Hematopoietic multipotent progenitor cell (in vitro differentiated cells): ENCODE data around the gene PEF1. TPM values are rescaled to one million over a fixed set of nuclear protein-coding genes. Genes with fewer than 3 reads are reported as not detected.

Experiments
- DNase-seq, 3 donors: peaks; one replicate each; pipeline ENCODE4 v3.0.0-alpha.2; 2011 to 2015; ENCODE audit warnings: low read depth in 2 of 3, low spot score in 2 of 3
- total RNA-seq: library from RNA; depleted of rRNA; stranded (reverse); fragments of >200 nt; gene quantifications from one replicate; pipeline ENCODE4 v1.2.3, GENCODE V29; 2012

The PEF1 gene
- total RNA-seq, 1 donor, result 130 TPM

- DNase-seq, result no peak
Measured at GRCh38 chr1:31655756-31656155, 11.1 kb upstream of the PEF1 start.

DNA sequence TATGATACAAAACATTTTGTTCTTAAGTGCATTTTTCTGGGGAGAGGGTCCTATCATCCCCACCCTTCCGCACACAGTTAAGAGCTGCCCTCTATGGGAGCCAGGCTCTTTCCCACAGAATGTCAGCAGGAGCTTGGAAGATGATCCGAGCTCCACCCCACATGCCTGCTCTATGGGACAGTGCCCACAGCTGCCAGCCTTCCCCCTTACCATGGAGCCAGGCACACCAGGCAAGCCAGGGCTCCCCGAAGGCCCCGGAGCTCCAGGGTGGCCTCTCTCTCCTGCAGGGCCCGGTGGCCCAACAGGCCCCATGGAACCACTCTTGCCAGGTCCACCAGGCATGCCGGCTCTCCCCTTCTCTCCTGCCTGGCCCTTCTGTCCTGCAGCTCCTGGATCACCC, 10.4 kb upstream of the PEF1 start:
- no peak for DNase-seq

DNA sequence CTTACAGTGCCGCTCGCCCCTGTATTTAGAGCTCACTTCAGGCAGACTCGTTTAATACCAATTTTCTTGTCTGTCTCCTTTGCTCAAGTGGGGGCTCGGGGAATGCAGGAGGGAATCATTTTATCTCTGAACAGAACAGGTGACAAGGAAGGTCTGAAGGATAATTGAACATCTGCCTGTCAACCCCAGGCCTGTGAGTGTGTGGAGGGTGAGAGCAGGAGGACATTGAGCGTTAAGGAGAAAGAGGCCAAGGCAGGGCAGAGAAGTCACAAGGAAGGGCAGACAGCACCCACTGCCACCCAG, 9.7 kb upstream of the PEF1 start:
- no peak for DNase-seq

DNA sequence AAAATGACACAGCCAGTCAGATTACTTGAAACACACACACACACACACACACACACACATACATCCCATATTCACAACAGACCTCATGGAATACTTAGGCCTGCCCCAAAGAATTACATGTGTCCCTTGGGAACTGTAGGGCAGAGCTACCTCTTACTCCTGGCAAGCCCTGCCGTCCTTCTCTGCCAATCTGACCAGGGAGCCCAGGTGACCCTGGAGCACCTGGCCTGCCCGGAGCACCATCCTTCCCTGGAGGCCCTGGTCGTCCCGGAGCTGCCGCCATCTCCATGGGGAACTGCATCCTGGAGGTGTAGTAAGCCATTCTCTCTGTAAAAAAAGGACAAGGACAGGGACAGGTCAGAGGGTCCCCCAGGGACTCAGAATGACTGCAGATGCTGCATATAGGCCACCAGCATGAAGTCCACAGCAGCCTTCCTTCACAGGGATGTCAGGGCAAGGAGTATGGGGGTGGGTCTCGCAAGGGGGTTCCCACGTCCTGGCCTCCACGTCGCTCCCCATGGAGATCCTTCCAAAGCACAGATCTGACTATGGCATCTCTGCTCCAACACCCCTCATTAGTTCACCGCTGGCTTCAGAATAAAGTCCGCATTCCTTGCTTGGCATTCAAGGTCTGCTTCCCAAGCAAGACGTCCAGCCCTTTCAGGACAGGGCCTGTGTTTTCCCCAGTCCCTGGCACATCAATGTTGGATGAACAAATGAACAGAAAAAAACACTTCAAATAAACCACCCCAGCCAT, 9.2 kb upstream of the PEF1 start:
- no peak for DNase-seq

GRCh38 chr1:31652891-31653499, 8.3 kb upstream of the PEF1 start:
- no peak for DNase-seq

DNA sequence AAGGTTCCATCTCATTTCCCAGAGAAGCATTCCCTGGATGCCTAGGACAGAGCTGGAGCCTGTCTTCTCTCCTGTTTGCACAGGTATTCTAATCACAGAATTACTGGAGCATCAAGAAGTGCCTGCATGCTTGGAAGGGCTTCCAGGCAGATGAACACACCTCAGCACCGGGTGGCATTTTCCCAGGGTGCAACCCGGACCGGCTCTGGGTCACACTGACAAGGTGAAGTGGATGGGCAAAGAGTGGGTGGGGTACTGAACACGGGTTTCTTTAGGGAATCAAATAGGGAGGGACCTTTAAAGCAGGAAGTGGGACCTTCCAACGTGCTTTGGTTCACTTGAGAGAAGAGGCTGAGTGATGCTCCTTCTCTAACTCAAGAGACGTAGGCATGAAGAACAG, 7.1 kb upstream of the PEF1 start:
- no peak for DNase-seq

DNA sequence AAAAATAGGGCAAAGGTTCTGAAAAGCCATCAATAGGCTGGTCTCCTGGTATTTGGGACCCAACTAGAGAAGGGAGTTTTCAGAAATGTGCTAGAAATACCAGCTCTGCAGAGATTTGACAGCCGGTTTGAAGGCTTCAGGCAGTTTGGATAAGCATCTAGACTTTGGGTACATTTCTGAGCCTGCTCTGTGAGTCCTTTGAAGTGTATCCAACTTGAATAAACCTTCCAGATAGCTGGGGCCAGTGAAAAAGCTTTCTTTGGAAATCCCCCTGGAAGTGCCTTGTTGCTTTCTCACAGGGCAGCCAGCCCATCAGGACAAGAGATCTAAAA, 6.4 kb upstream of the PEF1 start:
- DNase-seq, result no peak

DNA sequence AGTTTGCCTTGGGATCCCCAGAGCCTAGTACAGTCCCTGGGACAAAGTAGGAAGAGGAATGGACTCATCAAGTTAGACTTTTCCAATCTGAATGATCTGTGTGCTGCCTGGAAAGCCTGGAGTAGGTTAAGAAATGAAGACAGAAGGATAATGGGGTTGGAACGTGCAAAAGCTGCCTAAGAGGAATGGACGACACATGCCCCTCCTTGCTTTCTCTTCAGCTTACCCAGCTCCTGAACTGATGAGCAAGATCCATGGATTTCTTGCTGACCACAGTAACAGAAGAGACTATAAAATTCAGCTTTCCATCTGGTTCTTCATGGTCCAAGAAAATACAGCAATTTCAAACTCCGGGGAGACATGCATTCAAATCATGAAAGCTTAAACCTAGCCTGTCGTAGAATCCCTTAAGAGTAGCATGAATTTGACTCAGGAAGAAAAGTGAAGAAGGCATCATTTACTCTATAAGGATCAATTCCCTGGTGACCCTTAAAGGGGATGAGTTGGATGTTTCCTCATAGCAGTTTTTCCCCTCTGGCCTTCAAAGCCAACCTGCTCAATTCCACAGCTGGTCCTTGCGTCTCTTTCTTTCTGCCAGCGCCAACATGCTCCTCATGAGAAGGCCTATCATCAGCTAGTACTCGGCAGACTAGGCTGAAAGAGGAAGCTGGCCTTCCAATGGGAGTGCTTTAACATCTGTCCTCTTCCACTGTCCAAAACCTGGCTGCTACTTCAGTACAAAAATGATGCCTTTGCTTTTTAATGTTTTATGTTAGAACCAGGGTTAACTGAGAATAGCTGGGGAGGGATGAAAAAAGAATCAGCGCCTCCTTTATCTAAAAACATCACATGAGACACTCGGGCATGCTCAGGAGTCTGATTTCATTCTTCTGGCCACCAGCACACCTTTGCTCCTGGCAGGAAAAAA, 5.7 kb upstream of the PEF1 start:
- DNase-seq, result no peak

DNA sequence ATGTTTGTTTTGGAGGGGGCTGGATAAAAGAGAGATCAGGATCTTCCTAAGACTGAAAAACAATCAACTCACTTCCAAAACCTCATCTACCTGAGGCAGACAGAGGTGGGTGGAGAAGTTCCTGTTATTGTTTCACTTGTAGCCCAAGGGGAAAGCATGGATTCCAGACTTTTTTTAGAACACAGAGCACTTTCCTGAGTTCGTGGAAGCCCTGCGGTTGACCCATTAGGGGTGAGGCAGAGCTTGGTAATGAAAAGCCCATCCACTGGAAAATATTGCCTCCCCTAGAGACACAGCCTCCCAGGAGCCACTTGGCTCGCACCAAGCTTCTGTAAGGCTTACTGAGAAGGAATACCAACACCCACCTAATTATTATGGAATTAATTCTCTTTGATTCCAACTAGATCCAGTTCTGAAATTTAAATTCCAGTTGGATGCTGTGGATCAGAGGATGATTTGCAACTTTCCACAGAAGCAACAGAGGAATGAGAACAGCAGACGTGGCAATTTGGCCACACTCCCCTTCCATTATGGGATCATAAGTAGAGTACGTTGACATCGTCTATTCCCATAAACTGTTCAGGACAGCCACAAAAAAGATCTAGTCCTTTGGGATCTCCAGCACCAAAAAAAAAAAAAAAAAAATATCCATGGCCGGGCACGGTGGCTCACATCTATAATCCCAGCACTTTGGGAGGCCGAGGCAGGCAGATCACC, 4.1 kb upstream of the PEF1 start:
- DNase-seq, result no peak

DNA sequence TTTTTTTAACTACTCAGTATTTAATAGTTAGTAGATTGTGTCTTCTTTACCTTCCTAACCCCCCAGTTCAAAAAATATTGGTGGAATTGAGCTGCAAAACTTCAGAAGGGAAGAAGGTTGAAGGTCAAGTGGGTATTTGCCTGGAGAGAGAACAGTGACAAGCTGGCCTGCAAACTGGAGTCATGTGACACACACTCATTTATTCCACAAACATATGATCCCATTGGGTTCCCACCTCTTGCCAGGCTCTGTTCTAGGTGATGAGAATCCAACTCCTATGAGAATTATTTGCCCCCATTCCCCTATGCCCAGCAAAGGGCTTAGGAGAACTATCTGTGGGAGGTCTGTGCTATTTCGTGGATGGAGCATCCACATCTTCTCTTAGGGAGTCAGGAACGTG, 3.5 kb upstream of the PEF1 start:
- no peak for DNase-seq

DNA sequence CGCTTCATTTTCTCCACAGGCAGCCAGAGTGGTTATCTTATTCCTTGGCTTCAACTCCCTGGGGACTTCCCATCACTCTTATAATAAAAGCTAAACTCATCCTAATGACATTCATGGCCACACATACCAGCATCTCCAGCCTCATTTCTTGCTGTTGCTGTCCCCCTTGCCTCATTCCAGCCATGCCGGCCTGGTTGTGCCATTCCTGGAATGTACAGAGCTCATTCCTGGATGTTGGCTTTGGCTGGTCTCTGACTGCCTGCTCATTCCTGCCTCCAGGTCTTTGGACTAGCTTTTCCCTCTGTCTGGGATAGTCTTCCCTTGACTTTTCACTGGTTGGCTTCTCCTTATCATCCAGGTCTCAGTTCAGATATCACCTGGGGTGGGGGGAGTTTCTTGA, 2.4 kb upstream of the PEF1 start:
- no peak for DNase-seq

DNA sequence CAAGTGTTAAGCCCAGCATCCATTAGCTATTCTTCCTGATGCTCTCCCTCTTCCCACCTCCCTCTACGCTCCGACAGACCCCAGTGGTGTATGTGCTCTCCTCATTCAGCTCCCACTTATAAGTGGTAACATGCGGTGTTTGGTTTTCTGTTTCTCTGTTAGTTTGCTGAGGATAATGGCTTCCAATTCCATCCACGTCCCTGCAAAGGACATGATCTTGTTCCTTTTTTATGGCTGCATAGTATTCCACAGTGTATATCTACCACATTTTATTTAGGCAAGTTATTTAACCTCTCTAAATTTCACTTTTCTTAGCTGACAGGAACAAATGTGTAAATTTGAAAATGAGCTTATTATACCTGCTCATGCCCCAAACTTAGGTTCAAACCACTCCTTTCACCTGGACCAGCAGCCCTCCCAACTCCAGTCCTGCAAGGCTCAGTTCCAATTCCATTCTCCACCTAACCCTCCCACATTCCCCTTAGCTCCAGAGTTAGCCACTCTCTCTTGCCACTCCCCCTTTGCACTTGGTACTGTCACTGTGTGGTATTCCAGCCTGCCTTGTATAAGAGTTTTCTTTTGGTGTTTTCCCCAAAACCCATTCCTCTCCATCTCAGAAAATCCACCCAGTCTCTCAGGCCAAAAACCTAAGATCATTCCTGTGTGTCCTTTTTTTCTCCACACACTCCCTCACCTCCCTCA, 1.7 kb upstream of the PEF1 start:
- no peak for DNase-seq

DNA sequence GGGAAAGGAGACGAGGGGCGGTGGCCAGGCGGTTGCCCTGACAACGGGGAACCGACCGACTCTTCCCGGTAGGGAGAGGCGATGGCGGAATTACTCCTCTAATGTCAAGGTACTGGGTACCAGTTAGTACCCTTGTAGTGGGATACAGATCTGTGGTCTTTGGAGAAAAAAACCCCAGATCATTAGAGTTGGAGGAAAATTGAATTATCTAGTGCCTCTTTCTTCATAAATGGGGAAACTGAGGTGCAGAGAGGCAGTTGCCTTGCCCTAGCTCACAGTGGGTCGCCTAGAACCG, 545 bp upstream of the PEF1 start:
- DNase-seq, result no peak

DNA sequence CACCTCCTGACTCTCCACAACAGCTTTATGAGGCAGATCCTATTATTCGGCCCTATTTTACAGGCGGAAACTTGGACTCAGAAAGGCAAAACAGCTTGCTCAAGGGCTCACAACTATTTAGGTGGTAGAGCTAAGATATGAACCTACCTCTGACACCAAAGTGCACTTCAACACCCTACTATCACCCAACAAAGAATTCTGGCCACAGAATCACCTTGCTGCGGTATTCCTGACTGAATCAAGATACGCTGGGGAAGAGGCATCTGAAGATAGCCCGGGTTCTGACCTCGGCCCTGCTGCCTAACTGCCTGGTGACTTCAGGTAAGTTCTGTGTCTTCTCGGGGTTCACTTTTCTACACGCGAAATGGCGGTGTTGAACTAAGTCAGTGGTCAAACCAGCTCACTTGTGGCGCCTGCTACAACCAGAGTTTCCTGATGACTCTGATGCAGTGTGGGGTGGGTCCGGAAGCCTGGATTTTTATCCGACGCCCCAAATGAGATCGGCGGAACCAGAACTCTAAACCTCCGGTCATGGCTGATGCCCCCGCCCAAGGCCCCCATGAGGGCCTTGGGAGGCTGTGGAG, 608 bp downstream of the PEF1 start:
- peak in 1 of 3 donors; percentile 91 for DNase-seq

DNA sequence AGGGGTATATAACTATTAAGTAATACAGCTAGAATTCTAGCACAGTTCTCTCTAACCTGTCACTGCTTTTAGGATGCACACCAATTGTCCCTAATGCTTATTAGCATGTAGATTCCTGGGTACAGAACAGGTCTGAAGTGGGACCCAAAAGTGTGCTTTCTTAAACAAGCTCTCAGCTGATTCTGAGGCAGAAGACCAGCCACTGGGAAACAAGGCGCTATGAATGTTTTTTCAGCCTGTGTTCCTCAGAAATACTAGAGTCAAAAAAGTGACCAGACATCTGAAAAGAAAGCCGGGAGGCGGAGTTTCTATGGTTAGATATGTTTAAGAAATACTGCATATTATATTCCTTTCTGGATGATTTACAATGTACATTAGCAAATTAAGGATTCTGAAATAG, 1.8 kb downstream of the PEF1 start:
- no peak for DNase-seq

DNA sequence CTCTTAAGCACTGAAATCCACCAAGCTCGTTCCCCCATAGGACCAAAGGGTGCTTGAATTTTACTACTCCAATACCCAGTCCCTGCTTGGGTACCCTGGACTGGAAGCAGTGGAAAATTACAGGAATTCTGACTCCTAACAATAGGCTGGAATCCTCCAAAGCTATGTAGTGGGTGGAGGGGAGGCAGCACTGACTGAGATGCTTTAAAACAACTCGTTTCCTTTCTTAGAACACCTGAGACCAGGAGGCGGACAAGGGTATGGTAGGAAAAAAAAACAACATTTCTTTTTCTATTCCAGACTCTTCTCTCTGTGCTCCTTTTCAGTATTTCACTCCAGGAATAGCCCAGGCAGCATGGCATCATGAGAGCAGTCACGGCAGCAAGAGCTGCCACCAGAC, 2.3 kb downstream of the PEF1 start:
- DNase-seq, result no peak

DNA sequence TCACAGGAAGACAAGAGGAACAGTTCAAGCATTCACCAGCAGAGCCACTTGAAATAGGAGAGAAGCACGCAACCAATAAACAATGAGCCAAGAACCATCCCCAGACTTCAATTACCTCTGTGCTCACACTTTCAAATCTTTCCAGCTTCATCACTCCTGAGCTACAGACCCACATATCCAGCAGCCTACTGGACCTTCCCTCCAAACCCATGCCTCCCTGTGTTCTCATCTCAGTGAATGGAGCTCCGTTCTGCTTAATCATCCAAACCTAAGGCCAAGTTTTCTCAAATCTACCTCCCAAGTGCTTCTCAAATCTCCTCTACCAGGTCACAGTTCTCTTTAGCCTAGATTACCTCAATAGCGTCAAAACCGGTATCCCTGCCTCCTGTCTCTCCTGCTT, 3.7 kb downstream of the PEF1 start:
- no peak for DNase-seq

DNA sequence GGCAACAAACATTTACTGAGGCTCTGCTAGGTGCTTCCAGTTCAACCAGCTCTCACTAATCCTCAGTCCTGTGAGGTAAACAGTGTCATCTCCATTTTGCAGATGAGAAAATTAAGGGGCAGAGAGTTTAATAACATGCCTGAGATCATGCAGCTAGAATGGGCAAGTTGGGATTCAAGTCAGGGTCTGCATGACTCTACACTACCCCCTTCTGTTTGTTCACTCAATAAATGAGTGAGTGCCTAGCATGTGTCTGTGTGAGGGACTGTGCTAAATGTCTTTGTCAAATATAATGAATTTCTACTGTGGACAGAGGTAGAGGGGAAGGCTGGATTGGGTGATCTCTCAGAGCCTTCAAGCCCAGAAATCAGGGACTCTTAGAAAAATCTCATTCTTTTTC, 4.5 kb downstream of the PEF1 start:
- no peak for DNase-seq

DNA sequence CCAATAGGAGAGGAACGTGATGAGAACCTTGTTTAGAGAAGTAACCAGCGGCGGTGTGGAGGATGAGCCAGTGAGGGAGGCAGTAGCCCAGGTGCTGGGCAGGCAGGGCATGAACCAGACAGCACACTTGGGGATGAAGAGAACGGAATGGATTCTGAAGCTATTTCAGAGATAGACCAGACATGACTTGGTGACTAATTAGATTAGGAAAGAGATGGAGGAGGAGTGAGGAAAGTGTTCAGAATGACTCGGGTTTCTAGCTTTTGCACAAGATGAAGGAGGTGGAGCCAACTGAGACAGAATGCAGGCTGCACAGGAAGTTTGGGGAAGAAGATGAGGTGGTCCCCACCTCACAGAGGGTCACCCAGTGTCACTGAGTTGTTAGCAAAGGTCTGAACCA, 5.1 kb downstream of the PEF1 start:
- DNase-seq, result no peak

DNA sequence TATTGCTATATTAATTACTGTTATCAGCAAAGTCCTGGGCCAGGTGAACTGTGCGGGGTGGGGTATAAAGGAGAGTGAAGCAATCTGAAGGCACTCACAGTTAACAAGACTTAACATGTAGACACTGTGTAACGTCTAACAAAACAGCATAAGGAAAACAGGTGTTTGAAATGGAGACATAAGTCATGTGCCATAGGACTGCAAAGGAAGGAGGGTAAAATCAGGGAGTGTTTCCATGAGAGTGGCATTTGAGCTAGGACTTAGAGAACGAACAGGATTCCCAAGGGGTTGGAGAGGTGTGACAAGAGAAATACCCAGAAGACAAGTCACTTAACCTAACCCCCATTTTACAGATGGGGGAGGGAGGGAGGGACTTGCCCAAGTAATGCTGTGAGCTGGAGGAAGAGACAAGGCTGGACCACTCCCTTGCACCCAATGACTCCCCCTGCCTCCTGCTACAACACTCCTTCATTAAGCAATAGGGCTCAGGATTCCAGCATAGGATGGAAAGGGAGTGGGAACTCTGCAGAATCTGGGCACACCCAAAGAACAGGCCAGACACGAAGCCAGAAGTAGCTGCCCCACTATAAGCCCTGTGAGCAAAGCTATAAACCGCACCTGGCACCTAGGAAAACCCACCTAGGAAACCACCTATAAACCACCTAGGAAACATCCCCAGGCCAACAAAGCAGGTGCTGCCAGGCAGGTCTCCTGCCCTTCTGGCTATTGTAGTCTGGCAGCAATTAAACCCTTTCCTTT, 6.6 kb downstream of the PEF1 start:
- no peak for DNase-seq
